HG03025 (cell line): ENCODE results near the gene HELQ.
"Not testable (repeated sequence)": the region's sequence is repeated elsewhere in the genome, so short reads cannot be mapped to it uniquely, and the experiment has no call there.

ENCODE experiments used
- ATAC-seq: cut with Tn5 transposase; IDR thresholded peaks from one replicate; pipeline ENCODE4 v1.9.1; 2021; ENCODE audit warnings: mild to moderate bottlenecking, moderate library complexity; ENCODE audit not compliant: unreplicated experiment, low FRiP score

HELQ gene

GRCh38 chr4:83455281-83456183 lies at the start of gene HELQ, which contains the start of gene MRPS18C:
Gene HELQ, minus strand, starts transcription at chr4:83455823. Its CDS starts 130 bp downstream, at chr4:83455693.
Gene MRPS18C, plus strand, starts transcription at chr4:83456058. Its CDS starts 20 bp downstream, at chr4:83456078.
- ATAC-seq: peak; percentile 97

DNA sequence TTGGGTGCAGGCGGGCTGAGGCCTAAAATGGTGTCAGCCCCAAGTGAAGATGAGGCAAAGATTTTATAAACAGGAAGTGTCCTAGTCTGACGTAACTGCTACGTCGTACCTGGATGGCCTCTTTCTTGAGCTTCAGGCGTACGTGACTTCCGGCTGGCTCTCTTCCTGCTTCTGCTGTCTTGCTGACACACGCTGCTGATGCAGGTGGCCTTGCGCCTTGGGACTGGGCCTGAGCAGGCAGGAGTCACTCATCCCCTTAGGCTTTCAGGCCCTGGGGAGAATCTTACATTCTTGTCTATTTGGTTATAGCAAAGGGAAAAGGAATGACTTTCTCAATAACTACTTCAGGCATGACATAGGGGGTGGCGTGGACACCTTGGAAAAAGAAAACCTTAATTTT lies 49.4 kb upstream of the HELQ start:
- no peak for ATAC-seq

DNA sequence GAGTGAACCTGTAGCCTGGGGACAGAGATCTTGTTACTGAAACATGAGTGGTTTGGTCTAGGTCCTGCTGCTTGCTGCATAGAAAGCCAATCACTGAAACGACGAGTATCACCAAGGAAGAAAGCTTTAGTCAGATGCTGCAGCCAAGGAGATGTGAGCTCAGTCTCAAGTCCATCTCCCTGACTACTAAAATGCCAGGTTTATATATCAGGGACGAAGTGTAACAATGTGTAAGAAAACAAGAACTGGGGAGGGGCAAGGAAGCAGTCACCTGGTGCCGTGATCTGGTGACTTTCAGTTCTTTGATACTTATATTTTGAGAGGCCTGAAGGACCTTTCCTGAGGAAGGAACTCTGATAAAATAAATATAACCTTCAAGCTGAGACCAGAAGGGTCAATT lies 48.9 kb upstream of the HELQ start:
- no peak for ATAC-seq

DNA sequence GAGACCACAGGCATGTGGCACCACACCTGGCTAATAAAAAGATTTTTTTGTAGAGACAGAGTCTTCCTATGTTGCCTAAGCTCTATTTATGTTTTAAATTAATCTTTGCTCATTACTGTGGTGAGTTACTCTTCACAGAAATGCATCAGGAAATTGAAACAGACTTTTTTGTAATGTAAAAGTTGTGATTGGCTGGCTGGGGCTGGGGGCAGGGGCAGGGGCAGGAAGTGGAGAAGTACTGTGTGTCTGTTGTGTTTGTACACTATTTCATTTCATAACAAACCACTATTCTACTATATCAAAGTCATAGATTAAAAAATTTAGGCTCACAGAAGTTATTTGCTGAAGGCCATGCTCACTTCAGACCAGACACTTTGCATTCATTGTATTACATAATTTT lies 48.4 kb upstream of the HELQ start:
- no peak for ATAC-seq

- ATAC-seq: not testable (repeated sequence)
Observed at GRCh38 chr4:83501671-83502070, 46.0 kb upstream of the HELQ start.

DNA sequence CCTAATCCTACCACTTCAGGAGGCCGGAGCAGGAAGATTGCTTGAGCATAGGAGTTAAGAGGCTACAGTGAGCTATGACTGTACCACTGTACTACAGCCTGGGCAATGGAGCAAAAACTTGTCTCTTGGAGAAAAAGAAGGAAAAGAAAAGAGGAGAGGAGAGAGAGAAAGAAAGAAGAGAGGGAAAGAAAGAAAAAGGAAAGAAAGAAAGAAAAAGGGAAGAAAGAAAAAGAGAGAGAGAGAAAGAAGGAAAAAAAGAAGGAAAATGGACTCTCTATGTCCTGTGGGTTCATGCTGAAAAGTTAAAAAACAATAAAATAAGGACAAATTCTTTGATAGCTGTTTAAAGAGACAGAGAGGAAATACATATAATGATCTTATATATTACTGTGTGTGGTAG lies 42.6 kb upstream of the HELQ start:
- ATAC-seq: no peak

- not testable (repeated sequence) for ATAC-seq
Observed at GRCh38 chr4:83496085-83496917, 40.7 kb upstream of the HELQ start.

DNA sequence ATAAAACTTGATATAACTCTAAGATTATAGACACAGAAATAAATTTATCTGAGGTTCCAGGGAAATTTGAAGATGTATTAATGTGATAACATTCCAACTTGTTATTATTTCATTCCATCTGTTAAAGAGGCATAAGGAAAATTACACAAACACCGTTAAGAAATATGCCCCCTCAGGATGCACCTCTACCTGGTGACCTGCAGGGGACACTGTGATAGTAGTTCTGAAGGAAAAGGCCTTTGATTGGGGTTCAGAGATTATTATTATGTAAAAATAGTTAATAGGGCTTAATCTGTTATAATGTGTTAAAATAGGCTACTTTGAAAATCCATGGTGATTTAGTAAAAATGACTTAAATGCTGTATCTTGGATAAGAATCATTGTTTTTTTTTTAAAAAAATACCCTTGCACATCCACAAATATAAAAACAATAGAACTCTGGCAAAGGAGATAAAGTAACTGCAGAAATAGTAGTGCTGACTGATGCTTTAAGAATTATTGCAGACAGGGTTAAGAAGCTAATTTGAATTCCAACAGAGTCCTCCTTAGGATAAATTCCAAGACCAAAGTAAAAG lies 35.3 kb upstream of the HELQ start:
- ATAC-seq: no peak

GRCh38 chr4:83489711-83490326 lies 34.2 kb upstream of the HELQ start:
- no peak for ATAC-seq

- ATAC-seq: no peak
Observed at GRCh38 chr4:83486457-83487129, 31.0 kb upstream of the HELQ start.

GRCh38 chr4:83484500-83485461 lies 29.2 kb upstream of the HELQ start, which contains the start of gene ABRAXAS1:
Gene ABRAXAS1, minus strand, starts transcription at chr4:83485100. Its CDS starts 28 bp downstream, at chr4:83485072.
- ATAC-seq: peak; percentile 95

DNA sequence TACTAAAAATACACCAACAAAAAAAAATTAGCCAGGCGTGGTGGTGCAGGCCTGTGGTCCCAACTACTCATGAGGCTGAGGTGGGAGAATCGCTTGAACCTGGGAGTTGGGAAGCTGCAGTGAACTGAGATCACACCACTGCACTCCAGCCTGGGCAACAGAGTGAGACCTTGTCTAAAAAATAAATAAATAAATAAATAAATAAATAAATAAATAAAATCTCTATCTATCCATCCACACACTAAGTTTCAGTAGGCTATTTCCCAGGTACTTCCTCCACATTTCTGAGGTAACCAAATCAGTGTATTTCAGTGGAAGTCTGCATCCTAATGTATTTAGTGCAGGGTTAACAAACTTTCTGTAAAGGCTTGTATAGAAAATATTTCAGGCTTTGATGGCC lies 18.3 kb upstream of the HELQ start:
- no peak for ATAC-seq

DNA sequence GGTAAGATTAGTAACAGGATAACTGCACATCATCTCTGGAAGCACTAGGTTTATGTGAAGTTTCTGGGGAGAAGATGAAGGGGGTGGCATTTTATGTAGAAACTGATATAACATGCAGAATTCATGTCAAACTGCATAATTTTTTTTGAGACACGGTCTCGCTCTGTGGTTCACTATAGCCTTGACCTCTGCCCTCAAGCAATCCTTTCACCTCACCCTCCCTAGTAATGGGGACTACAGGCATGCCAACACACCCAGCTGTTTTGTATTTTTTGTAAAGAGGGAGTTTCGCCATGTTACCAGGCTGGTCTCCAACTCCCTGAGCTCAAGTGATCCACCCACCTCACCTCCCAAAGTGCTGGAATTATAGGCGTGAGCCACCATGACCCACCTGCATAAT lies 17.8 kb upstream of the HELQ start:
- ATAC-seq: no peak

GRCh38 chr4:83456184-83456501 lies 520 bp upstream of the HELQ start:
- no peak for ATAC-seq

DNA sequence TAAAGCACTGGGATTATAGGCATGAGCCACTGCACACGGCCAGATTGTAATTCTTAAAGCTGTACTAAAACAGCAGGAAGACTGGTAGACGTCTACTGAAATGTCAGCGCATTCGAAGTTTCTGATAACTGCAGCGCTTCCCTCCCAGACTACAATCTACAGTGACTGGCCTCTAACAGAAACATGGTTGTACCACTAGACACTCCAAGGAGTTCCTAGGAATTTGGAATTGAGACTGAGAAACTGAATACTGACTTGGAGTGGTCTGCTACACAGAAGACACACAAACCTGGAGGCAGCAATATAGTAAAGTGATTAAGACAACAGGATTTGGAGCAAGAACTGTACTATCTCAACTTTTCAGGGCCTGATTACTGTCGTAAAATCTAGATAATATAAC lies 937 bp downstream of the HELQ start:
- ATAC-seq: no peak

DNA sequence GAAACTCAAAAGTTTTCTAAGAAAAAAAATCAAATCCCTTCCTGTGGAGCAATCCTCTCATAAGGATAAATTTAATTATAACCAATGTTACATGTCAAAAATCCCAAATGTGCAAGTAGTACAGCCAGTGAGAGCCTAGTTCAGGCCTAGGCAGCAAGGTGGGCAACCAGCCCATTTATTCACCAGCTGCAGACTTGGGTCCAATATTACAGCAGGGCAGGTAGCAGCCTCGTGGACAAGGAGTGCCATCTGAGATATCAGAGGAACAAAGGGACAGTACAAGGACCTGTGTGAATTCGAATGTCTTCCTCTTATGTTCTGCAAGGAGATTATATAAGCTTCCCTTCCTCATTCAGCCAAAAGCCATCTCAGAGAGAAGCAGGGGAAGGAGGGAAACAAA lies 6.6 kb downstream of the HELQ start:
- ATAC-seq: no peak

GRCh38 chr4:83440899-83441298 lies 14.7 kb downstream of the HELQ start:
- ATAC-seq: no peak

DNA sequence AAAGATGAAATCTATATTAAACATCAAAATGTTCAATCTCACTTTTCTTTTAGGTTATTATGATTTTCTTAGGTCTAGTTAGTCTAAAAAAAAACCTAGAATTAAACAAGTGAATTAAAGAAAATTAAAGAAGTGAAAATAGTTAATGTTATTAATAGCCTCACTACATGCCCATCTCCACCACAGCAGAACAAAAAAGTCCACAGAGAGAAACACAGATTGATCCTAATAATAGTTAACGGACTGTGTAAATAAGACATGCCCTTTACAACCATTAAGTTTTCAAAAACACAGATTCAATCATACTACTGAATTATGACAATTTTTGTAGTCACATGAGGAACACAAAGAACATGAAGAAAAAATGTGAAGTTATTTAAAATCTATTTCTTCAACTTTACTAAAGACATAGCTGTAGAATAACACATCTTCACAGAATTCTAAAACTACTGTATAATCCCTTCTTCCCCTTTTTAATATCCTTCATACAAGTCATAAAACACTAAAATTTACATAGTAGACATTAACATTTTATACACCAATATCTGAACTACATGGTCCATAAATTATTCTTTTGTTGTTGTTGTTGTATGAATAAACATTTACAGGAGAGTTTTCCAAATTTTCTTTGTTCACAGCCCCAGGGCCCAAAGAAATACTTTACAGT lies 15.3 kb downstream of the HELQ start:
- no peak for ATAC-seq
